ENCODE measurements around the gene RBFOX2.
"Not testable (repeated sequence)": the region's sequence is repeated elsewhere in the genome, so short reads cannot be mapped to it uniquely, and the experiment has no call there.

The RBFOX2 gene

GRCh38 chr22:35835998-35836691, 192.5 kb downstream of the RBFOX2 start:
- no peak for DNase-seq (ENCODE audit: low read depth in 1 of 2, low spot score in 1 of 2)

- no peak for DNase-seq (ENCODE audit: low read depth in 1 of 2, low spot score in 1 of 2)
Measured at GRCh38 chr22:35835267-35835997, 193.2 kb downstream of the RBFOX2 start.

GRCh38 chr22:35834061-35834460, 194.6 kb downstream of the RBFOX2 start:
- no peak for DNase-seq (ENCODE audit: low read depth in 1 of 2, low spot score in 1 of 2)

- no peak for DNase-seq (ENCODE audit: low read depth in 1 of 2, low spot score in 1 of 2)
Measured at GRCh38 chr22:35830305-35830704, 198.3 kb downstream of the RBFOX2 start.

- DNase-seq (ENCODE audit: low read depth in 1 of 2, low spot score in 1 of 2): no peak
Measured at GRCh38 chr22:35824256-35824655, 204.4 kb downstream of the RBFOX2 start.

GRCh38 chr22:35821654-35822053, 207.0 kb downstream of the RBFOX2 start:
- DNase-seq (ENCODE audit: low read depth in 1 of 2, low spot score in 1 of 2): no peak

- DNase-seq (ENCODE audit: low read depth in 1 of 2, low spot score in 1 of 2): no peak
Measured at GRCh38 chr22:35819421-35819820, 209.2 kb downstream of the RBFOX2 start.

GRCh38 chr22:35818897-35819296, 209.7 kb downstream of the RBFOX2 start:
- DNase-seq (ENCODE audit: low read depth in 1 of 2, low spot score in 1 of 2): no peak

GRCh38 chr22:35812600-35812999, 216.0 kb downstream of the RBFOX2 start:
- DNase-seq (ENCODE audit: low read depth in 1 of 2, low spot score in 1 of 2): no peak

- DNase-seq (ENCODE audit: low read depth in 1 of 2, low spot score in 1 of 2): no peak
Measured at GRCh38 chr22:35811670-35812069, 217.0 kb downstream of the RBFOX2 start.

GRCh38 chr22:35809816-35810215, 218.8 kb downstream of the RBFOX2 start:
- no peak for DNase-seq (ENCODE audit: low read depth in 1 of 2, low spot score in 1 of 2)

GRCh38 chr22:35808377-35808776, 220.2 kb downstream of the RBFOX2 start:
- DNase-seq (ENCODE audit: low read depth in 1 of 2, low spot score in 1 of 2): no peak

- DNase-seq (ENCODE audit: low read depth in 1 of 2, low spot score in 1 of 2): not testable (repeated sequence)
Measured at GRCh38 chr22:35806668-35807067, 222.0 kb downstream of the RBFOX2 start.

GRCh38 chr22:35805466-35805865, 223.2 kb downstream of the RBFOX2 start:
- no peak for DNase-seq (ENCODE audit: low read depth in 1 of 2, low spot score in 1 of 2)

- DNase-seq (ENCODE audit: low read depth in 1 of 2, low spot score in 1 of 2): no peak
Measured at GRCh38 chr22:35804421-35804820, 224.2 kb downstream of the RBFOX2 start.

GRCh38 chr22:35802885-35803284, 225.7 kb downstream of the RBFOX2 start:
- DNase-seq (ENCODE audit: low read depth in 1 of 2, low spot score in 1 of 2): no peak

GRCh38 chr22:35801301-35801700, 227.3 kb downstream of the RBFOX2 start:
- DNase-seq (ENCODE audit: low read depth in 1 of 2, low spot score in 1 of 2): not testable (repeated sequence)

- no peak for DNase-seq (ENCODE audit: low read depth in 1 of 2, low spot score in 1 of 2)
Measured at GRCh38 chr22:35799150-35799549, 229.5 kb downstream of the RBFOX2 start.

GRCh38 chr22:35797411-35797810, 231.2 kb downstream of the RBFOX2 start:
- DNase-seq (ENCODE audit: low read depth in 1 of 2, low spot score in 1 of 2): no peak

- DNase-seq (ENCODE audit: low read depth in 1 of 2, low spot score in 1 of 2): no peak
Measured at GRCh38 chr22:35795476-35795875, 233.1 kb downstream of the RBFOX2 start.

- no peak for DNase-seq (ENCODE audit: low read depth in 1 of 2, low spot score in 1 of 2)
Measured at GRCh38 chr22:35792506-35792905, 236.1 kb downstream of the RBFOX2 start.

GRCh38 chr22:35791788-35792187, 236.8 kb downstream of the RBFOX2 start:
- DNase-seq (ENCODE audit: low read depth in 1 of 2, low spot score in 1 of 2): not testable (repeated sequence)

All from activated T-helper 1 cell treated with anti-CD3 and anti-CD28 coated beads, Interleukin-2, amount 50 U/mL, for 16 hours (primary cell).